Sigmoid colon (tissue), 4 donors: Measurements from ENCODE around the gene TOX4.

Experiments used
- CTCF ChIP-seq, 4 experiments: fragments of 450-650 bp in 3 of 4; fragments of 200-600 bp in 1 of 4; IDR thresholded peaks; one replicate each; pipeline ENCODE4 v1.5.1; 2016 to 2019; ENCODE audit warnings: antibody characterized with exemption in 4 of 4, mild to moderate bottlenecking in 3 of 4, moderate library complexity in 2 of 4
- POLR2A ChIP-seq, 2 donors: fragments of 450-650 bp; IDR thresholded peaks; one replicate each; pipeline ENCODE4 v1.6.1; 2016; ENCODE audit warnings: antibody characterized with exemption in 2 of 2, mild to moderate bottlenecking in 2 of 2, moderate library complexity in 2 of 2
- POLR2AphosphoS5 ChIP-seq, 4 donors: sonication (generic); formaldehyde crosslinking; IDR thresholded peaks; one replicate each; pipeline ENCODE4 v1.6.1; 2017; ENCODE audit warnings: antibody characterized with exemption in 4 of 4

- TF ChIP-seq POLR2A (IDR thresholded peaks at IDR 0.05) (no peak), POLR2AphosphoS5 (IDR thresholded peaks at IDR 0.05) (no peak), CTCF (IDR thresholded peaks at IDR 0.05) (no peak)
These were observed 57.6 kb downstream of the TOX4 start for GRCh38 chr14:21534576-21534975.
